GM12864 (cell line): ENCODE results near the gene C2orf68.

Experiments
- DNase-seq: peaks from one replicate; pipeline ENCODE4 v3.0.0-alpha.2; 2011; ENCODE audit warnings: low read depth
- H3K4me3 ChIP-seq: 2 replicates; pipeline ENCODE4 v1.5.1; 2011; ENCODE audit warnings: mild to moderate bottlenecking, low read depth, low read length, control low read depth
- TF ChIP-seq, protein P1 (sequence below): IDR thresholded peaks from 2 replicates; pipeline ENCODE4 v1.5.1; 2011; ENCODE audit warnings: low read depth, mild to moderate bottlenecking, moderate library complexity, low read length, control low read depth, inconsistent platforms; ENCODE audit errors: missing control alignments

Gene C2orf68

DNA sequence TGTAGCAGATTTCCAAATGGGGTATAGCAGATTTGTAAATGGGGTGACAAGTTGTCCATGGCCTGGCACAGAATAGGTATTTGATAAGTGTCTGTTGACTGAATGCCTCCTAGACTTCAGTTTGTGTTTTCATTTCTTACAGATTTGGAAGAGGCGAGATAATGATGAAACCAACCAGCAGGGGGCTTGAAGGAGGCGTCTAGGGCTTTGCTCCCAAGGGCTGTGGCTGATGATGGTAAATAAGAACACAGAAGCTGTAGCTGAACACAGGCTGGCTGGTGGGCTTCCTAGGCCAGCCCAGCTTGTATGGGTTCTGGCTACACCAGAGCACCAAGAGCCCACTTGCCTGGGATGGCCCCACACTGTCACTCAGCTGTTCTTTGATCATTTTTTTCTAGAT lies 36.8 kb upstream of the C2orf68 start:
- TF ChIP-seq, protein P1, sequence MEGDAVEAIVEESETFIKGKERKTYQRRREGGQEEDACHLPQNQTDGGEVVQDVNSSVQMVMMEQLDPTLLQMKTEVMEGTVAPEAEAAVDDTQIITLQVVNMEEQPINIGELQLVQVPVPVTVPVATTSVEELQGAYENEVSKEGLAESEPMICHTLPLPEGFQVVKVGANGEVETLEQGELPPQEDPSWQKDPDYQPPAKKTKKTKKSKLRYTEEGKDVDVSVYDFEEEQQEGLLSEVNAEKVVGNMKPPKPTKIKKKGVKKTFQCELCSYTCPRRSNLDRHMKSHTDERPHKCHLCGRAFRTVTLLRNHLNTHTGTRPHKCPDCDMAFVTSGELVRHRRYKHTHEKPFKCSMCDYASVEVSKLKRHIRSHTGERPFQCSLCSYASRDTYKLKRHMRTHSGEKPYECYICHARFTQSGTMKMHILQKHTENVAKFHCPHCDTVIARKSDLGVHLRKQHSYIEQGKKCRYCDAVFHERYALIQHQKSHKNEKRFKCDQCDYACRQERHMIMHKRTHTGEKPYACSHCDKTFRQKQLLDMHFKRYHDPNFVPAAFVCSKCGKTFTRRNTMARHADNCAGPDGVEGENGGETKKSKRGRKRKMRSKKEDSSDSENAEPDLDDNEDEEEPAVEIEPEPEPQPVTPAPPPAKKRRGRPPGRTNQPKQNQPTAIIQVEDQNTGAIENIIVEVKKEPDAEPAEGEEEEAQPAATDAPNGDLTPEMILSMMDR, result peak; percentile 57
- H3K4me3 ChIP-seq, result no peak overlapping the region
- DNase-seq, result no peak

DNA sequence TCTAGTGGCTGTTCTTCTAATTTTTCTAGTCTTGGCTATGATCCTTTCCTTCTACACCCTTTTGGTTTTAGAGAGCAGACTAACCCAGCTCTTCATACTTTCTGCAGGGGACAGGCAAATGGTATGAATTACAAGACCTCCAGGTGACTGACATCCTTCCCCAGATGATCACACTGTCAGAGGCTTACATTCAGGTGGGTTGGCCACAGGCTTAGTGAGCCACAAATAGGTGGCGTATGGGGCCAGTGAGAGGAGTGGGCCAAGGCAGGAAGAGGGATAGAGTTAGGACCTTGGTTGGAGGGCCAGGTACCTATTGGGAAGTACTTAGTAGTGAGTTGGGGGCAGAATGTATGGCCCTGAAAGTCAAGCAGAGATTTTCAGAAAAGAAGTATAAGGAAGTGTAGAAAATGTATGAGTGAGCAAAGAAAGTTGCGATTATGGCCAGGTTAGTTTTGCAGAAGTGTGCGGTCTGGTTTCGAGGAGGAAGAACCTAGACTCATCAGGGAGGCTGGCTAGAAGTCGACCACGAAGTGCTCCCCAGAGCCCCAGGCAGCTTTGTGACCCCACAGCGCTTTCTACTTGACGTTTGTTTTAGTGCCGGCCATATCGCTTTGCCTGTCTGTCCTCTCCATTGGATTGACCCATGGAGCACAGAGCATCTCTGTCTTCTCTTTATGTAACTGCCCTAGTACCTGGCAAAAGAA lies 36.1 kb upstream of the C2orf68 start:
- peak; percentile 10 for DNase-seq
- TF ChIP-seq, protein P1, result no peak
- H3K4me3 ChIP-seq, result no peak overlapping the region

DNA sequence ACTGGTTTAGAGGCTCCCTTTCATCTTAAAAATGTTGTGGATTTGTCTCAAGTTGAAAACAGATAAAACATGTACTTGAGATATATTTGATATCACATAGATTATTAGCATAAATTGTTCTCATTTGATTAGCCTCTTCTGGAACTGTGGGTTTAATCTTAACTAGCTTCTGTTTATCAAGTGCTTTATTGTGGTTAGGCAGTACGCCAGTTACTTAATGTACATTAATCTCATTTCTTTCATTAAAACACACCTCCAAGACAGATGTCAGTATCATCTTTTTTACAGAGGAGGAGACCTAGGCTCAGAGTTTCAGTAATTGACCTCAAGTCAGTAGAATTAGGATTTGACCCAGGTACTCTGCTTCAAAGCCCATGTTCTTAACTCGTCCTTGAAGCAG lies 34.3 kb upstream of the C2orf68 start:
- DNase-seq, result no peak
- TF ChIP-seq, protein P1, result no peak
- no peak overlapping the region for H3K4me3 ChIP-seq

DNA sequence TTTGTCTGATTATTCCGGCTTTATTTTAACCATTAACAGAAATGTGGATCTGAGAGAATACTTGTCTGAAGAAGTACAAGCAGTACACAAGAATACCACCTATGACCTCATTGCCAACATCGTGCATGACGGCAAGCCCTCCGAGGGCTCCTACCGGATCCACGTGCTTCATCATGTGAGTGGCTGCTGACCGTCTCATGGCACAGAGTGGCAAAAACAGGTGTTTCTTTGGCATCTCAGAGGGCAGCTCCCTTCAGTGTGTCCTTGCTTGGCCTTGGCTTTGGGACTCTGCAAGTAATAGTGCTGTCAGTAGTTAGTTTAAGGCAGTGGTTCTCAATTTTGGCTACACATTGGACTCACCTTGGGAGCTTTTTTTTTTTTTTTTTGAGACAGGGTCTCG lies 33.0 kb upstream of the C2orf68 start:
- TF ChIP-seq, protein P1, result no peak
- no peak overlapping the region for H3K4me3 ChIP-seq
- no peak for DNase-seq

DNA sequence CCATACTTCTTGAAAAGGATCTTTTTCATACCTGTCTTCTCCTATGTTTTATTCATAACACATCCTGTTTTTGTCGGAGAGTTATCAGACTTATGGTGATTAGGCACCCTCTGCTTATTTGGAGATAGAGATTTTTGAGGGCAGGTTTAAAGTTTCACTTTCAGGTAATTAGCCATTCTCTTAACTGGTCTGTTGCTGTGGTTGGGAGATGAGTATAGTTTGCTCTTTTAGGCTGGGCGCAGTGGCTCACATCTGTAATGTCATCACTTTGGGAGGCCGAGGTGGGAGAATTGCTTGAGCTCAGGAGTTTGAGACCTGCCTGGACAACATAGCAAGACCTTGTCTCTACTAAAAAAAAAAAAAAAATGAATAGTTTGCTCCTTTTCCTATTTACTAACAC lies 30.9 kb upstream of the C2orf68 start:
- DNase-seq, result no peak
- TF ChIP-seq, protein P1, result no peak
- no peak overlapping the region for H3K4me3 ChIP-seq

DNA sequence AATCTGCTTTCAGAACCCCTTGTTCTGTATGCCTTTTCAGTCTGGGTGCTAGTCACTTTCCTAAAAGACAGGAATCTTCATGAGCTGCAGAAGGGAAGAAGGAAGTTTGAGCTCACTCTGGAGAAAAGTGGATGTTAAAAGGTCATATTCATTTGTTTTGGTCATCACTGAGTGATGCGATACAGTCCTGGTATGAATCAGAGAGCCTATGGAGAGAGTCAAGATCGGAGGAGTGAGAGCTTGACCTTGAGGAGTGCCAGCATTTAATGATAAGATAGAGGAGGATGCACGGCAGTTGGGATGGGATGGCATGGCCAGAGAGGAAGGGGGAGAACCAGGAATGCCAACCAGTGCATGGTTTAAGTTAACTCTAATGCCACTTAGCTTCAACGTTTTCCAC lies 23.8 kb upstream of the C2orf68 start:
- H3K4me3 ChIP-seq, result no peak overlapping the region
- DNase-seq, result no peak
- TF ChIP-seq, protein P1, result no peak

DNA sequence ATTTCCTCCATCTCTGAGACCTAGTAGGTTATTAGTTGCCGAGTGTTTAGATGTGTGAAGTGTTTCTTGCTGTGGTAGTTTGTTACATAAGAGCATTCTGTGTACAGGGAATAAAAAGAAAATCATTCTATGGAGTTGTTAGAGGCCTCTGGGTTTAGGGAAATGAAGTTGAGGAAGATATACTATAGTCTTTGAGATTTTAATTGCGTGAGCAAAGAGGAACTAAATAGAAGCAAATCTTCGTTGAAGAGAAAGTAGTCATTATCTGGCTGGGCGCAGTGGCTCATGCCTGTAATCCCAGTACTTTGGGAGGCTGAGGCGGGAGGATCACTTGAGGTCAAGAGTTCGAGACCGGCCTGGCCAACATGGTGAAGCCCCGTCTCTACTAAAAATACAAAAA lies 23.1 kb upstream of the C2orf68 start:
- no peak overlapping the region for H3K4me3 ChIP-seq
- TF ChIP-seq, protein P1, result no peak
- no peak for DNase-seq
